Measurements from ENCODE around the gene LSAMP. TPM values are rescaled to one million over a fixed set of nuclear protein-coding genes. Genes with fewer than 3 reads are reported as not detected.

The LSAMP gene
- total RNA-seq, 1 experiment from 2014 or later = 3.1 TPM

GRCh38 chr3:116338713-116339112 is 106.6 kb downstream of the LSAMP start:
- CTCF ChIA-PET = no interaction called here
- Histone ChIP-seq H3K27me3 (ENCODE audit: control insufficient read depth, insufficient read depth, low read length) (no peaks in the 10 kb centered on the region), H3K9me3 (ENCODE audit: control insufficient read depth, insufficient read depth, low read depth, low read length) (no peaks in the 10 kb centered on the region), H3K27ac (ENCODE audit: low read length) (no peak overlapping the region), H3K36me3 (ENCODE audit: control insufficient read depth, insufficient read depth, low read length) (no peaks in the 10 kb centered on the region), H3K4me1 (ENCODE audit: control insufficient read depth, insufficient read depth, low read length) (no peaks in the 10 kb centered on the region), H3K4me3 (ENCODE audit: low read depth in 2 of 2, low read length in 2 of 2) (no peak overlapping the region)
- BruUV-seq (replicated peaks) = no TSS peak
- no peak for ATAC-seq
- TF ChIP-seq, protein P1, sequence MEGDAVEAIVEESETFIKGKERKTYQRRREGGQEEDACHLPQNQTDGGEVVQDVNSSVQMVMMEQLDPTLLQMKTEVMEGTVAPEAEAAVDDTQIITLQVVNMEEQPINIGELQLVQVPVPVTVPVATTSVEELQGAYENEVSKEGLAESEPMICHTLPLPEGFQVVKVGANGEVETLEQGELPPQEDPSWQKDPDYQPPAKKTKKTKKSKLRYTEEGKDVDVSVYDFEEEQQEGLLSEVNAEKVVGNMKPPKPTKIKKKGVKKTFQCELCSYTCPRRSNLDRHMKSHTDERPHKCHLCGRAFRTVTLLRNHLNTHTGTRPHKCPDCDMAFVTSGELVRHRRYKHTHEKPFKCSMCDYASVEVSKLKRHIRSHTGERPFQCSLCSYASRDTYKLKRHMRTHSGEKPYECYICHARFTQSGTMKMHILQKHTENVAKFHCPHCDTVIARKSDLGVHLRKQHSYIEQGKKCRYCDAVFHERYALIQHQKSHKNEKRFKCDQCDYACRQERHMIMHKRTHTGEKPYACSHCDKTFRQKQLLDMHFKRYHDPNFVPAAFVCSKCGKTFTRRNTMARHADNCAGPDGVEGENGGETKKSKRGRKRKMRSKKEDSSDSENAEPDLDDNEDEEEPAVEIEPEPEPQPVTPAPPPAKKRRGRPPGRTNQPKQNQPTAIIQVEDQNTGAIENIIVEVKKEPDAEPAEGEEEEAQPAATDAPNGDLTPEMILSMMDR (IDR thresholded peaks at IDR 0.05) = no peak
- intact Hi-C loops (cut with micrococcal nuclease; ENCODE audit: unreplicated experiment) = no loop called here
- in situ Hi-C loops (cut with HindIII; ENCODE audit: low pct_unique_long_range_greater_than_20kb, low sequenced_read_pairs) = no loop called here
- POLR2A ChIA-PET = interaction anchor here (0.6 kb wide), 1 partner anchor 19 kb away, joined by 4 read pairs; no protein-coding TSS in a partner anchor
- DNase-seq (ENCODE audit: low read depth, low spot score) = no peak

- TF ChIP-seq, protein P2, sequence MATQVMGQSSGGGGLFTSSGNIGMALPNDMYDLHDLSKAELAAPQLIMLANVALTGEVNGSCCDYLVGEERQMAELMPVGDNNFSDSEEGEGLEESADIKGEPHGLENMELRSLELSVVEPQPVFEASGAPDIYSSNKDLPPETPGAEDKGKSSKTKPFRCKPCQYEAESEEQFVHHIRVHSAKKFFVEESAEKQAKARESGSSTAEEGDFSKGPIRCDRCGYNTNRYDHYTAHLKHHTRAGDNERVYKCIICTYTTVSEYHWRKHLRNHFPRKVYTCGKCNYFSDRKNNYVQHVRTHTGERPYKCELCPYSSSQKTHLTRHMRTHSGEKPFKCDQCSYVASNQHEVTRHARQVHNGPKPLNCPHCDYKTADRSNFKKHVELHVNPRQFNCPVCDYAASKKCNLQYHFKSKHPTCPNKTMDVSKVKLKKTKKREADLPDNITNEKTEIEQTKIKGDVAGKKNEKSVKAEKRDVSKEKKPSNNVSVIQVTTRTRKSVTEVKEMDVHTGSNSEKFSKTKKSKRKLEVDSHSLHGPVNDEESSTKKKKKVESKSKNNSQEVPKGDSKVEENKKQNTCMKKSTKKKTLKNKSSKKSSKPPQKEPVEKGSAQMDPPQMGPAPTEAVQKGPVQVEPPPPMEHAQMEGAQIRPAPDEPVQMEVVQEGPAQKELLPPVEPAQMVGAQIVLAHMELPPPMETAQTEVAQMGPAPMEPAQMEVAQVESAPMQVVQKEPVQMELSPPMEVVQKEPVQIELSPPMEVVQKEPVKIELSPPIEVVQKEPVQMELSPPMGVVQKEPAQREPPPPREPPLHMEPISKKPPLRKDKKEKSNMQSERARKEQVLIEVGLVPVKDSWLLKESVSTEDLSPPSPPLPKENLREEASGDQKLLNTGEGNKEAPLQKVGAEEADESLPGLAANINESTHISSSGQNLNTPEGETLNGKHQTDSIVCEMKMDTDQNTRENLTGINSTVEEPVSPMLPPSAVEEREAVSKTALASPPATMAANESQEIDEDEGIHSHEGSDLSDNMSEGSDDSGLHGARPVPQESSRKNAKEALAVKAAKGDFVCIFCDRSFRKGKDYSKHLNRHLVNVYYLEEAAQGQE (IDR thresholded peaks at IDR 0.05; ENCODE audit: insufficient read depth in 1 of 2, low read depth in 2 of 2, low read length in 1 of 2) = no peak
- TF ChIP-seq, protein P1 (IDR thresholded peaks at IDR 0.05) = no peak; the same call in 1 of the 2 replicates
- TF ChIP-seq TCF7L2 (IDR thresholded peaks at IDR 0.05; ENCODE audit: low read depth, low read length) (no peak), SIN3A (IDR thresholded peaks at IDR 0.05; ENCODE audit: borderline replicate concordance, insufficient read depth, low read depth, low read length) (no peak), POLR2AphosphoS5 (IDR thresholded peaks at IDR 0.05; ENCODE audit: low read depth, low read length) (no peak)
- BruUV-seq (replicated peaks) = no TSS peak
- Histone ChIP-seq H3K4me3 (ENCODE audit: low read depth in 2 of 2, low read length in 2 of 2) (no peak overlapping the region), H3K27ac (ENCODE audit: low read length) (no peak overlapping the region), H3K9me3 (ENCODE audit: control insufficient read depth, insufficient read depth, low read depth, low read length) (0 out of 2 replicates have a peak, but pooled peaks cover under 1% of the 10 kb centered on the region), H3K4me1 (ENCODE audit: control insufficient read depth, insufficient read depth, low read length) (no peaks in the 10 kb centered on the region), H3K27me3 (ENCODE audit: control insufficient read depth, insufficient read depth, low read length) (no peaks in the 10 kb centered on the region), H3K36me3 (ENCODE audit: control insufficient read depth, insufficient read depth, low read length) (no peaks in the 10 kb centered on the region)
- ChIA-PET CTCF (no interaction called here), POLR2A (no interaction called here)
- in situ Hi-C loops (cut with HindIII; ENCODE audit: low pct_unique_long_range_greater_than_20kb, low sequenced_read_pairs) = no loop called here
- intact Hi-C loops (cut with micrococcal nuclease; ENCODE audit: unreplicated experiment) = no loop called here
- DNase-seq (ENCODE audit: low read depth, low spot score) (no peak), ATAC-seq (no peak)
Measured at GRCh38 chr3:116337229-116337628, 108.1 kb downstream of the LSAMP start.
